Fibroblast of lung (primary cell): ENCODE results near the gene KIAA1217.

Source experiments
- CTCF ChIP-seq, 2 donors: IDR thresholded peaks in 1 of 2; conservative IDR thresholded peaks in 1 of 2; 1 replicate in 1 of 2; 2 replicates in 1 of 2; pipeline ENCODE4 v1.5.1; 2011 to 2012; ENCODE audit warnings: low read length in 2 of 2, control low read depth in 1 of 2, inconsistent platforms in 1 of 2, low read depth in 1 of 2, mild to moderate bottlenecking in 1 of 2
- EZH2 ChIP-seq: IDR thresholded peaks from 2 replicates; pipeline ENCODE4 v1.5.1; 2012; ENCODE audit warnings: low read length, control low read depth, mild to moderate bottlenecking; ENCODE audit errors: missing control alignments

GRCh38 chr10:24569330-24569796, 360.4 kb downstream of the KIAA1217 start:
- TF ChIP-seq CTCF (conservative IDR thresholded peaks at IDR 0.05 in 1 of 2, IDR thresholded peaks at IDR 0.05 in 1 of 2; ENCODE audit: low read depth in 1 of 2, low read length in 2 of 2) (no peak), EZH2 (no peak)
